Measurements from ENCODE around the gene FUT3.

FUT3 gene

DNA sequence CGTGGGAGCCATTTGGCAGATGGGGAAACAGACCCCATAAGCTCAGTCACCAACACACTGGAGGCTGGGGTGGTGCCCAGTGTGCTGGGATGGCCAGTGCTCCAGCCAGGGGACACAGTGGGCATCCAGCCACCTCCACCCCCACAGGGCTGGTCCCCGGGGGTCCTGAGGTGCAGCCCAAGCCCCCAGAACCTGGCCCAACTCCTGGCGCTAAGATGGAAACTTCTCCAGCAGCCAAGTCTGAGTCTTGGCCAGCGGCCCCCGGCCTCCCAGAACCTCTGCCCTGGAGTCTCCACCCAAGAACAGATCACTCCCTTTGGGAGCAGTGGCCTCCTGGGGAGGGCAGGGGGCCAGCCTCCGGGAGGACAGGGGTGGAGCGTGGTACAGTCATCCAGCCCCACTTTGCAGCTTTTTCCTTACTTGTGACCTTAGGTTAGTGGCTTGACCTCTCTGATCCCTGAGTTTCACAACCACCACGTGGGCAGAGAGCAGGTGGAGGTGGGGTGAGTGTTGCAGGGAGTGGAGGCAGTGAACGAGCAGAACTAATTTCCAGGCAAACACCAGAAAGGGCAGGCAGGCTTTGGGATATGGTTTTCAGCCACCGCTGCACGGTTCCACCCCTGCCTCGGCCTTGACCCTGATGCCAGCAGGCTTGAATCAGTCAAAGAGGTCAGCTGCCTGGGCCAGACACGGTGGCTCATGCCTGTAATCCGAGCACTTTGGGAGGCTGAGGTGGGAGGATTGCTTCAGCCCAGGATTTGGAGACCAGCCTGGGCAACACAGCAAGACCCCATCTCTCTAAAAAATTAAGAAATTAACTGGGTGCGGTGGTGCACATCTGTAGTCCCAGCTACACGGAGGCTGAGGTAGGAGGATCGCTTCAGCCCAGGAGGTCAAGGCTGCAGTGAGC, 50.6 kb downstream of the FUT3 start:
- H3K36me3 ChIP-seq (ENCODE audit: control insufficient read depth in 2 of 2, insufficient read depth in 2 of 2, low read length in 2 of 2): no peaks in the 10 kb centered on the region
- no peak overlapping the region for H3K9ac ChIP-seq (ENCODE audit: low read depth in 1 of 2, low read length in 2 of 2)
- no peak overlapping the region for H3K4me3 ChIP-seq (ENCODE audit: low read length in 2 of 2)
- peaks cover 2 to 3% of the 10 kb centered on the region in 2 donors for H3K27me3 ChIP-seq (ENCODE audit: control insufficient read depth in 2 of 2, insufficient read depth in 2 of 2, low read length in 2 of 2)
- no peaks in the 10 kb centered on the region for H3K9me3 ChIP-seq (ENCODE audit: control insufficient read depth in 2 of 2, low read length in 2 of 2)
- peaks cover 11% of the 10 kb centered on the region in 2 donors for H3K4me1 ChIP-seq (ENCODE audit: control insufficient read depth in 2 of 2, insufficient read depth in 2 of 2, low read length in 2 of 2)
- H3K27ac ChIP-seq (ENCODE audit: low read depth in 2 of 2, low read length in 2 of 2): no peak overlapping the region

- Histone ChIP-seq H3K4me1 (ENCODE audit: control insufficient read depth in 2 of 2, insufficient read depth in 2 of 2, low read length in 2 of 2) (peaks cover 10% of the 10 kb centered on the region in 2 donors), H3K4me3 (ENCODE audit: low read length in 2 of 2) (no peak overlapping the region), H3K9ac (ENCODE audit: low read depth in 1 of 2, low read length in 2 of 2) (no peak overlapping the region), H3K27me3 (ENCODE audit: control insufficient read depth in 2 of 2, insufficient read depth in 2 of 2, low read length in 2 of 2) (peaks cover 2 to 3% of the 10 kb centered on the region in 2 donors), H3K27ac (ENCODE audit: low read depth in 2 of 2, low read length in 2 of 2) (no peak overlapping the region), H3K9me3 (ENCODE audit: control insufficient read depth in 2 of 2, low read length in 2 of 2) (no peaks in the 10 kb centered on the region), H3K36me3 (ENCODE audit: control insufficient read depth in 2 of 2, insufficient read depth in 2 of 2, low read length in 2 of 2) (no peaks in the 10 kb centered on the region)
Observed at GRCh38 chr19:5799247-5800241, 51.7 kb downstream of the FUT3 start.

- Histone ChIP-seq H3K9me3 (ENCODE audit: control insufficient read depth in 2 of 2, low read length in 2 of 2) (no peaks in the 10 kb centered on the region), H3K27me3 (ENCODE audit: control insufficient read depth in 2 of 2, insufficient read depth in 2 of 2, low read length in 2 of 2) (peaks cover under 1 to 3% of the 10 kb centered on the region in 2 donors), H3K4me1 (ENCODE audit: control insufficient read depth in 2 of 2, insufficient read depth in 2 of 2, low read length in 2 of 2) (no peaks in the 10 kb centered on the region), H3K4me3 (ENCODE audit: low read length in 2 of 2) (no peak overlapping the region), H3K27ac (ENCODE audit: low read depth in 2 of 2, low read length in 2 of 2) (no peak overlapping the region), H3K36me3 (ENCODE audit: control insufficient read depth in 2 of 2, insufficient read depth in 2 of 2, low read length in 2 of 2) (no peaks in the 10 kb centered on the region), H3K9ac (ENCODE audit: low read depth in 1 of 2, low read length in 2 of 2) (no peak overlapping the region)
Observed at GRCh38 chr19:5798244-5798643, 53.0 kb downstream of the FUT3 start.

DNA sequence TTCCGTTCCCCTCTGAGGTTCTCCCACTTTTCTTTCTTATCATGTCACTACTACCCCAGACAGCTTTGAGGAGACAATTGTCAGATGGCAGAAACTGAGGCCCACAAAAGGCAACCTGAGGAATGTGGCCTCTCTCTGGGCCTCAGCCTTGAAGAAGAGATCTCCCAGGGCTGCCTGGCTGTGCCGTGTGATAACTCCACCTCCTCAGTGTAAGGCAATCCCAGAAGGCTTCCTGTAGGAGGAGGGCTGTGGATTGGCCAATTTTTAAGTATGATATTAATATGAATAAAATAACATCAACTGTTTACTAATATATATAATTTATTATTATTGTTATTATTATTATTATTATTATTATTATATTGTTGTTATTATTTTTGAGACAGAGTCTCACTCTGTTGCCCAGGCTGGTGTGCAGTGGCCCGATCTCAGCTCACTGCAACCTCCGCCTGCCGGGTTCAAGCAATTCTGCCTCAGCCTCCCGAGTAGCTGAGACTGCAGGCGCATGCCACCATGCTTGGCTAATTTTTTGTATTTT, 55.8 kb downstream of the FUT3 start:
- H3K36me3 ChIP-seq (ENCODE audit: control insufficient read depth in 2 of 2, insufficient read depth in 2 of 2, low read length in 2 of 2): no peaks in the 10 kb centered on the region
- no peaks in the 10 kb centered on the region for H3K9me3 ChIP-seq (ENCODE audit: control insufficient read depth in 2 of 2, low read length in 2 of 2)
- H3K4me3 ChIP-seq (ENCODE audit: low read length in 2 of 2): no peak overlapping the region
- peaks cover 0 to 3% of the 10 kb centered on the region in 2 donors for H3K27me3 ChIP-seq (ENCODE audit: control insufficient read depth in 2 of 2, insufficient read depth in 2 of 2, low read length in 2 of 2)
- H3K9ac ChIP-seq (ENCODE audit: low read depth in 1 of 2, low read length in 2 of 2): no peak overlapping the region
- no peak overlapping the region for H3K27ac ChIP-seq (ENCODE audit: low read depth in 2 of 2, low read length in 2 of 2)
- peaks cover 0 to under 1% of the 10 kb centered on the region in 2 donors for H3K4me1 ChIP-seq (ENCODE audit: control insufficient read depth in 2 of 2, insufficient read depth in 2 of 2, low read length in 2 of 2)

GRCh38 chr19:5793188-5793587, 58.1 kb downstream of the FUT3 start:
- Histone ChIP-seq H3K4me1 (ENCODE audit: control insufficient read depth in 2 of 2, insufficient read depth in 2 of 2, low read length in 2 of 2) (peaks cover 4 to 7% of the 10 kb centered on the region in 2 donors), H3K27me3 (ENCODE audit: control insufficient read depth in 2 of 2, insufficient read depth in 2 of 2, low read length in 2 of 2) (no peaks in the 10 kb centered on the region), H3K4me3 (ENCODE audit: low read length in 2 of 2) (no peak overlapping the region), H3K9me3 (ENCODE audit: control insufficient read depth in 2 of 2, low read length in 2 of 2) (no peaks in the 10 kb centered on the region), H3K27ac (ENCODE audit: low read depth in 2 of 2, low read length in 2 of 2) (no peak overlapping the region), H3K9ac (ENCODE audit: low read depth in 1 of 2, low read length in 2 of 2) (no peak overlapping the region), H3K36me3 (ENCODE audit: control insufficient read depth in 2 of 2, insufficient read depth in 2 of 2, low read length in 2 of 2) (peaks cover 10 to 15% of the 10 kb centered on the region in 2 donors)

Measured in mucosa of rectum (tissue), 2 donors.